ENCODE measurements around the gene UTY. TPM values are rescaled to one million over a fixed set of nuclear protein-coding genes. Genes with fewer than 3 reads are reported as not detected.

The UTY gene
- total and polyA plus RNA-seq, 2 of the 13 experiments (the other 11 are each of a cell fraction or from before 2014, with no cell fraction given), result not detected

DNA sequence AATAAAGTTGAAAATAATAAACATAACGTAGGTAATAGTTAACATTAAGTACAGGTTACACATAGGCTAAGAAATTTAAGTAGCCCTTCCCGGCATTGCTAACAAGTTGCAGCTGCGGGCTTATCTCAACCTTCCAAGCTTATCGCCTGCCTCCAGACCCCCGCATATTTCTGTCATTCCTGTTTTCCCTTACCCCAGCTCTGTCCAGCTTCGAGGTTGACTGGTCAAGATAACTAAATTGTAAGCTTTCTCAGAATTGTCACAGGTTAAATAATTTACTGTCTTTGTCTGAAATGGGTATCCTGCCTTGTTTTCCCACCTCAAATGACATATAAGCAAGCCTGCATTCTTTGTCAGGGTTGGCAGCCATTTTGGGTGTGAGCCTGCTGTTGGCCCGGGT is 36.7 kb downstream of the UTY start (continued):
- TF ChIP-seq MIER3 (CRISPR knock-in tag; IDR thresholded peaks at IDR 0.05; ENCODE audit: borderline replicate concordance) (no peak), TSC22D2 (CRISPR knock-in tag; IDR thresholded peaks at IDR 0.05; ENCODE audit: borderline replicate concordance) (no peak), ZNF776 (CRISPR knock-in tag; IDR thresholded peaks at IDR 0.05) (no peak), ZNF839 (CRISPR knock-in tag; IDR thresholded peaks at IDR 0.05; ENCODE audit: borderline replicate concordance) (no peak), ERF (CRISPR knock-in tag; IDR thresholded peaks at IDR 0.05) (no peak)
- TF ChIP-seq, protein P1, sequence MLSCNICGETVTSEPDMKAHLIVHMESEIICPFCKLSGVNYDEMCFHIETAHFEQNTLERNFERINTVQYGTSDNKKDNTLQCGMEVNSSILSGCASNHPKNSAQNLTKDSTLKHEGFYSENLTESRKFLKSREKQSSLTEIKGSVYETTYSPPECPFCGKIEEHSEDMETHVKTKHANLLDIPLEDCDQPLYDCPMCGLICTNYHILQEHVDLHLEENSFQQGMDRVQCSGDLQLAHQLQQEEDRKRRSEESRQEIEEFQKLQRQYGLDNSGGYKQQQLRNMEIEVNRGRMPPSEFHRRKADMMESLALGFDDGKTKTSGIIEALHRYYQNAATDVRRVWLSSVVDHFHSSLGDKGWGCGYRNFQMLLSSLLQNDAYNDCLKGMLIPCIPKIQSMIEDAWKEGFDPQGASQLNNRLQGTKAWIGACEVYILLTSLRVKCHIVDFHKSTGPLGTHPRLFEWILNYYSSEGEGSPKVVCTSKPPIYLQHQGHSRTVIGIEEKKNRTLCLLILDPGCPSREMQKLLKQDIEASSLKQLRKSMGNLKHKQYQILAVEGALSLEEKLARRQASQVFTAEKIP (CRISPR knock-in tag; IDR thresholded peaks at IDR 0.05; ENCODE audit: borderline replicate concordance), result no peak
- TF ChIP-seq, protein P2, sequence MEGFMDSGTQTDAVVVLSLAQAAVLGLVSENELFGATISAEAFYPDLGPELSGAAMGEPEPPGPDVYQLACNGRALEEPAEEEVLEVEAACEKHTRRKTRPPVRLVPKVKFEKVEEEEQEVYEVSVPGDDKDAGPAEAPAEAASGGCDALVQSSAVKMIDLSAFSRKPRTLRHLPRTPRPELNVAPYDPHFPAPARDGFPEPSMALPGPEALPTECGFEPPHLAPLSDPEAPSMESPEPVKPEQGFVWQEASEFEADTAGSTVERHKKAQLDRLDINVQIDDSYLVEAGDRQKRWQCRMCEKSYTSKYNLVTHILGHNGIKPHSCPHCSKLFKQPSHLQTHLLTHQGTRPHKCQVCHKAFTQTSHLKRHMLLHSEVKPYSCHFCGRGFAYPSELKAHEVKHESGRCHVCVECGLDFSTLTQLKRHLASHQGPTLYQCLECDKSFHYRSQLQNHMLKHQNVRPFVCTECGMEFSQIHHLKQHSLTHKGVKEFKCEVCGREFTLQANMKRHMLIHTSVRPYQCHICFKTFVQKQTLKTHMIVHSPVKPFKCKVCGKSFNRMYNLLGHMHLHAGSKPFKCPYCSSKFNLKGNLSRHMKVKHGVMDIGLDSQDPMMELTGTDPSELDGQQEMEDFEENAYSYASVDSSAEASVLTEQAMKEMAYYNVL (CRISPR knock-in tag; IDR thresholded peaks at IDR 0.05; ENCODE audit: borderline replicate concordance), result no peak

- Histone ChIP-seq H3K36me3 (replicated peaks in 1 of 2; ENCODE audit: control insufficient read depth in 1 of 2, insufficient read depth in 2 of 2, low read length in 2 of 2) (no peaks in the 10 kb centered on the region), H4K20me1 (ENCODE audit: insufficient read depth, low read length) (no peaks in the 10 kb centered on the region), H3K9me3 (ENCODE audit: low read length) (no peaks in the 10 kb centered on the region), H3K4me3 (replicated peaks in 1 of 3; ENCODE audit: insufficient read depth in 1 of 3, low read depth in 2 of 3, low read length in 3 of 3) (no peak overlapping the region), H3K27ac (ENCODE audit: extremely low read length, insufficient read depth, low read length) (no peak overlapping the region), H3K27me3 (ENCODE audit: control insufficient read depth in 1 of 2, insufficient read depth in 2 of 2, low read length in 2 of 2) (no peaks in the 10 kb centered on the region), H2AFZ (ENCODE audit: low read length) (no peak overlapping the region), H3K4me2 (ENCODE audit: low read depth, low read length) (no peak overlapping the region), H3K4me1 (ENCODE audit: insufficient read depth, low read length) (no peaks in the 10 kb centered on the region), H3K79me2 (ENCODE audit: insufficient read depth, low read length) (no peaks in the 10 kb centered on the region), H3K9ac (ENCODE audit: insufficient read depth, low read depth, low read length) (no peak overlapping the region)
- DNase-seq (ENCODE audit: low spot score) (no peak), FAIRE-seq (no peak), ATAC-seq (no peak)
- intact Hi-C loops (cut with micrococcal nuclease; ENCODE audit: unreplicated experiment), result no loop called here
- ChIA-PET CTCF (ENCODE audit: low intra/inter-chr PET ratio, low total read pairs) (no interaction called here), POLR2A (no interaction called here)
- TF ChIP-seq TSC22D2 (CRISPR knock-in tag; IDR thresholded peaks at IDR 0.05; ENCODE audit: borderline replicate concordance) (no peak), ZNF430 (CRISPR knock-in tag; IDR thresholded peaks at IDR 0.05) (no peak), XRCC5 (optimal IDR thresholded peaks at IDR 0.05; ENCODE audit: low read length) (no peak), RORA (CRISPR knock-in tag; IDR thresholded peaks at IDR 0.05) (no peak), ESRRA (CRISPR knock-in tag; IDR thresholded peaks at IDR 0.05; ENCODE audit: low read depth) (no peak), FOXJ3 (CRISPR knock-in tag; IDR thresholded peaks at IDR 0.05; ENCODE audit: borderline replicate concordance) (no peak), PHF20 (CRISPR knock-in tag; IDR thresholded peaks at IDR 0.05) (no peak), ZNF143 (CRISPR knock-in tag; IDR thresholded peaks at IDR 0.05) (no peak), ZSCAN25 (CRISPR knock-in tag; IDR thresholded peaks at IDR 0.05) (no peak)
- TF ChIP-seq, protein P3, sequence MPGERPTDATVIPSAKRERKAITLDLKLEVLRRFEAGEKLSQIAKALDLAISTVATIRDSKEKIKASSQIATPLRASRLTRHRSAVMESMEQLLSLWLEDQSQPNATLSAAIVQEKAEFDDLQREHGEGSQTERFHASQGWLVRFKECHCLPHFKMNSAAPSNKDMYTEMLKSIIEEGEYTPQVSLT (CRISPR knock-in tag; IDR thresholded peaks at IDR 0.05; ENCODE audit: borderline replicate concordance, low read depth), result no peak
- TF ChIP-seq, protein P4, sequence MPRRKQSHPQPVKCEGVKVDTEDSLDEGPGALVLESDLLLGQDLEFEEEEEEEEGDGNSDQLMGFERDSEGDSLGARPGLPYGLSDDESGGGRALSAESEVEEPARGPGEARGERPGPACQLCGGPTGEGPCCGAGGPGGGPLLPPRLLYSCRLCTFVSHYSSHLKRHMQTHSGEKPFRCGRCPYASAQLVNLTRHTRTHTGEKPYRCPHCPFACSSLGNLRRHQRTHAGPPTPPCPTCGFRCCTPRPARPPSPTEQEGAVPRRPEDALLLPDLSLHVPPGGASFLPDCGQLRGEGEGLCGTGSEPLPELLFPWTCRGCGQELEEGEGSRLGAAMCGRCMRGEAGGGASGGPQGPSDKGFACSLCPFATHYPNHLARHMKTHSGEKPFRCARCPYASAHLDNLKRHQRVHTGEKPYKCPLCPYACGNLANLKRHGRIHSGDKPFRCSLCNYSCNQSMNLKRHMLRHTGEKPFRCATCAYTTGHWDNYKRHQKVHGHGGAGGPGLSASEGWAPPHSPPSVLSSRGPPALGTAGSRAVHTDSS (CRISPR knock-in tag; conservative IDR thresholded peaks at IDR 0.05), result no peak
- BruUV-seq (replicated peaks), result no TSS peak
- 0% methylated on average over 1 of the region's 1 CpG for WGBS (ENCODE audit: low lambda C conversion rate)
- in situ Hi-C loops (cut with HindIII; ENCODE audit: extremely low pct_ligation_motif_present, low pct_unique_long_range_greater_than_20kb), result no loop called here
These were observed 39.0 kb downstream of the UTY start for GRCh38 chrY:13440811-13441210.

Data from HepG2 (cell line).